CMK (cell line): Measurements from ENCODE around the gene DOCK11.
"Not testable (repeated sequence)": the region's sequence is repeated elsewhere in the genome, so short reads cannot be mapped to it uniquely, and the experiment has no call there.

Experiments
- DNase-seq: peaks from one replicate; pipeline ENCODE4 v3.0.0-alpha.2; 2010; ENCODE audit warnings: low read depth

DOCK11 gene

DNA sequence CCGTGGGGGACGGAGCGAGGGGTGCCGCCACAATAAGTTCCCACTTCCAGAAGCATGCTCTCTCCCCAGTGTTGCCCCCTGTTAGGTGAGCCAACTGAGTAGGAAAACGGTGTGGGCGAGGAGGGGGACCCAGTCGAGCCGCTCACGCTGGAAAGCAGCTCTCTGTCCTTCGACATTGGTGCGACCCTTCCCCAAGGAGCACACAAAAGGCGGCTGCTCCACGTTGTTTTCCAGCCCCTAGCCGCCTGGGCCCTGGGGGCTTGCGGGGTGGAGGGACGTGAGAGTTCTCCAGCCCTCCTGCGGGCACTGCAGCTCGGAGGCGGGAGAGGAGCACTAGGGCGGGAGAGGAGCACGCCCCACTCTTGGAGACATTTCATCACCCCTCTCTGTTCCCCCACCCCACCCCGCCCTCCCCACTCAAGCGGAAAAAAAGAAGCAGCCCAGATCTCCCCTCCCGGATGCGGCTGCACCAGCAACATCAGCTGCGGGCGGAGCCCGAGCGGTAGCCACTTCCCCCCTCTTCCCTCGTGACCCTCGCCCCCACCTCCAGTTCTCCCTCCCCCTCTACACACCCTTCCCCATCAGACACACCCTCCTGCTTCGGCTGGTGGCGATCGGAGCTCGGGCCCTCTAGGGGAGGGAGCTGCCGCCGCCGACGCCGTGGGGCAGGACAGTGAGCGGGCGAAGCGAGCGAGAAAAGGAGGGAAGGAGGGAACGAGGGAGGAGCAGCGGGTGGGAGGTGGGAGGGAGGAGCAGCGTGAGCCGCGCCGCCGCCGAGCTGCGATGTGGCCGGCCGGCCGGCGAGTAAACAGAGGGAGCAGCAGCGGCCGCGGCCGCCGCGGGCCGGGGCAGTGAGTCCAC, at the start of gene DOCK11:
DOCK11 (plus strand) TSS at position 755 of the 861 bp plus-strand sequence. CDS start 157 bp downstream, outside the sequence.
- peak; percentile 80 for DNase-seq

DNA sequence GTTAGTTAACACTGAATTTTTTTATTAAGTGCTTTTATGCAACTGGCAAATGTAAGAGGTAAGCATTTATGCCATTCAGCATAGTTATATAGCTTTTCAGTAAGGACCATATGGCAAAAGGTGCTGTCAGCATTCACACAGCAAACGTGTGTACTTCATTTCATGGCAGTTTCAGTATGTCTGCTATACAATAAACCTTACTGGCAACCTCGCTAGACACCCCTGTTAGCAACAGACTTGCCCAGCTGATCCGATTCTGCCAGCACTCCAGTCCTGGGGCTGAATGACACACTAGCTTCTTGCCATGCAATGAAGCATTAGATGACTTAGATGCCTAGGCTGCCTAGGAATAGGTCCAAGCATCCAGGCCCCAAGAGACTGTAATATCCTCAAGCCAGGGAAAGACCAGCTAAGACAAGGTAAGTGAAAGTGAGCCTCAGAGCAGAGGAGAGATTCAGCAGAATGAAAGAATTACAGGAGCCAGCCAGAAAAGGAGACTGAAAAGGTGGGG, 47.3 kb upstream of the DOCK11 start:
- DNase-seq = no peak

DNA sequence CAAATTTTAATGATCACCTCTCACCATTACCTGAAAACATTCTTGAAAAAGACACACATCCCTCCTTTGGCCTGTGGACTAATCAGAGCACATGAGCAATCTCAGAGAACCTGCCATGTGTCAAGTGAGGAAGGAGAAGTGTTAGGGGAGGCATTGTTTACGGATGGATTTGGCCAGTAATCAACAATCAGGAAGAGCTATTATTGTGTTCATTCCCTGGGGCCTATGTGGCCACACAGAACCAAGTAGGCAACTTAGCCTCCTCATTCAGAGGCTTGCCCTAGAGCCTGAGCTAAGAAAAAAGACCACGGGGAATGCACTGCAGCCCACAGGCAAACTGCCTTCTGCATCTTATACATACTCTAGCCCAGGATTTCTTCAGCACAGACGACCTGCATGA, 40.6 kb upstream of the DOCK11 start:
- no peak for DNase-seq

DNA sequence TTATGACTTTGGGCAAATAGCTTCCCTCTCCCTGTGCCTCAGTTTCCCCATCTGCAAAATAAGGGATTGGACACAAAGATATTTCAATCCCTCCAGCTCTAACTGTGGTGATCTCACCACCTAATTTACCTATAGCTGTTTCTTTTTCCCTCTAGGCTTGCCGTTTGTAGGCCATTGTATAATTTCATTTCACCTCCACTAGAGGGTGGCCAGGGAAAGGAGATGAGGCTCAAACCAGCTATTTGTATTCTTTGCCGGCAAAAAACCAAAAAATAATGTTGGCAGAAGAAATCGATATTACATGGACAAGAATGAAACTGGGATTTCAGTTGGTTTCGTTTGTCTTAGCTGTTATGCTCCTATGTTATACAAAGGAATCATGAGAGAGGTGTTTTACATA, 36.1 kb upstream of the DOCK11 start:
- DNase-seq = no peak

DNA sequence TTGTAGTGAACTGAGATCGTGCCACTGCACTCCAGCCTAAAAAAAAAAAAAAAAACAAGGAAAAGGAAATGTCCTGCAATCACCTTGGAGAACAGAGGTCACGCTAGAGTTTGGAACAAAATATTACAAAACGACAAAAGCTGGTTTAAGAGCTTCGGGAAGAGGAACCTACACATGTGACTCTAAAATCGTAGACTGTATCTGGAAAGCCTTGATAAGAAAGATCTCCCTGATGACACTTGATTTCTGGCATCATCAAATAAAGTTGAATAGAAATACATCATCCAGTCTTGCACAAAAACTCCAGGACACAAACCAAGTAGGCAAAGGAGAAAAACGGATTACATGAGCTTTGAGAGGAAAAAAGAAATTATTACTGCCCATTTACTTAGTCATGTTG, 31.1 kb upstream of the DOCK11 start:
- DNase-seq = no peak

DNA sequence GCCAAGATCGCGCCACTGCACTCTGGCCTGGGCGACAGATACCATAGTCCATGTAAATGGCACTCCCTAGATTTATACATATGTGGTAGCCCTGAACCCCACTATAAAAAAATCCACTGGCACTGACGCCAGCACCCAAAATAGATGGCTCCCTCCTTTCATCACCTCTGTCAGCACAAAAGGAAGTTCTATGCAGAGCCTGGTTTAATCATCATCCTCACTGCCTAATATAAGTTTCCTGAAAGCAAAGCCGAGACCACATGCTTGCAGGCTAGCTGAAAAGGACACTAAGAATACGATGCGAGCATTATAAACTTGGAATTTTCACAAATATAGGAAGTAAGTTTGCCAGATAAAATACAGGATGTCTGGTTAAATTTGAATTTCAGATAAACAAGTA, 27.5 kb upstream of the DOCK11 start:
- DNase-seq = no peak

DNA sequence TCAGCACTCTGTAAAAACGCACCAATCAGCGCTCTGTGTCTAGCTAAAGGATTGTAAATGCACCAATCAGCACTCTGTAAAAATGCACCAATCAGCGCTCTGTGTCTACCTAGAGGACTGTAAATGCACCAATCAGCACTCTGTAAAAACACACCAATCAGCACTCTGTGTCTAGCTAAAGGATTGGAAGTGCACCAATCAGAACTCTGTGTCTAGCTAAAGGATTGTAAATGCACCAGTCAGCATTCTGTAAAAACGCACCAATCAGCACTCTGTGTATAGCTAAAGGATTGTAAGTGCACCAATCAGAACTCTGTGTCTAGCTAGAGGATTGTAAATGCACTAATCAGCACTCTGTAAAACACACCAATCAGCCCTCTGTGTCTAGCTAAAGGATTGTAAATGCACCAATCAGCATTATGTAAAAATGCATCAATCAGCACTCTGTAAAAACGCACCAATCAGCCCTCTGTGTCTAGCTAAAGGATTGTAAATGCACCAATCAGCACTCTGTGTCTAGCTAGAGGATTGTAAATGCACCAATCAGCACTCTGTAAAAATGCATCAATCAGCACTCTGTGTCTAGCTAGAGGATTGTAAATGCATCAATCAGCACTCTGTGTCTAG, 24.8 kb upstream of the DOCK11 start:
- DNase-seq = not testable (repeated sequence)

DNA sequence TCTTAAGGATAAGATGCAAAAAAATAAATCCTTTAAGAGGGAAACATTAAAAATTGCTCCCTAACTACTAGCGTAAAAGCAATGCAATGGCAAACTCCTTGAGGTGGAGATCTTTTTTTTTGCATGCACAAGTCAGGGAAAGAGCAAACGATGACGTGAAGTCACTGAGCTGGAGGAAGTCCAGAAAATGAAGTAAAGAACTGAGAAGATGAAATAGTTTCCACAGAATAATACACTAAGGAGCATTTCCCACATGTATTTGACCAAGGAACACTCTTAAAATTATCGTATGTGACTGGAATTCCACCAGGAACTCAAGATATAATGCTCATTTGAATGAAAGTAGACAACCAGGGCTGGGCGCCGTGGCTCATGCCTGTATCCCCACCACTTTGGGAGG, 21.0 kb upstream of the DOCK11 start:
- DNase-seq = no peak

DNA sequence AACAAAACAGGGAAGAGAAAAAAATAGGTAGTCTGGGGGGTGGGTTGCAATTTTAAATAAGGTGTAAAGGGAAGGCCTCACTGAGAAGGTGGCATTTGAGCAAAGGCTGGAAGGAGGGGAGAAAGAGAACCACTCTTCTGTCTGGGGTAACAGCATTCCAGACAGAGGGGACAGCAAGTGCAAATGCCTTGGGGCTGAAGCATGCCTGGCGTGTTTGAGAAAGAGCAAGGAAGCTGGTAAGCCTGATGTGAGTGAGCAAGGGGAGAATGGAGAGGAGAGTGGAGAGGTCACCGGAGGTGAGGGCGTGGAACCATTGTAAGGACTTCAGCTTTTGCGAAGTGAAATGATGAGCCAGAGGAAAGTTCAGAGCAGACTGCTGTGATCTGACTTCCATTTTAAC, 19.7 kb upstream of the DOCK11 start:
- DNase-seq = no peak

DNA sequence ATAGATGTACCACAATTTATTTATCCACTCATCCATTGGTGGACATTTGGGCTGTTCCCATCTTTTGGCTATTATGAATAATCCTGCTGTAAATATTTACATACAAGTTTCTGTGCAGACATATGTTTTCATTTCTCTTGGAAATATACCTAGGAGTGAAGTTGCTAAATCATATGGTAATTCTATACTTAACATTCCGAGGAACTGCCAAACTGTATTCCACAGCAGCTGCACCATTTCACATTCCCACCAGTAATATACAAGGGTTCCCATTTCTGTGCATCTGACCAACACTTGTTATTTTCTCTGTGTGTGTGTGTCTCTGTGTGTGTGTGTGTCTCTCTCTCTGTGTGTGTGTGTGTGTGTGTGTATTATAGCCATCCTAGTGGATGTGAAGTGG, 15.4 kb upstream of the DOCK11 start:
- no peak for DNase-seq

DNA sequence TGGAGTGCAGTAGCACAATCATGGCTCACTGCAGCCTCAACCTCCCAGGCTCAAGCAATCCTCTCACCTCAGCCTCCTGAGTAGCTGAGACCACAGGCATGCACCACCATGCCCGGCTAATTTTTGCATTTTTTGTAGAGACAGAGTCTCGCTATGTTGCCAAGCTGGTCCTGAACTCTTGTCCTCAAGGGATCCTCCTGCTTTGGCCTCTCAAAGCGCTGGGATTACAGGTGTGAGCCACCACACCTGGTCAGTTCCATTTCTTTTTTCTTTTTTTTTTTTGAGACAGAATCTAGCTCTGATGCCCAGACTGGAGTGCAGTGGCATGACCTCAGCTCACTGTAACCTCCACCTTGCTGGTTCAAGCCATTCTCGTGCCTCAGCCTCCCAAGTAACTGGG, 13.2 kb upstream of the DOCK11 start:
- DNase-seq = not testable (repeated sequence)

DNA sequence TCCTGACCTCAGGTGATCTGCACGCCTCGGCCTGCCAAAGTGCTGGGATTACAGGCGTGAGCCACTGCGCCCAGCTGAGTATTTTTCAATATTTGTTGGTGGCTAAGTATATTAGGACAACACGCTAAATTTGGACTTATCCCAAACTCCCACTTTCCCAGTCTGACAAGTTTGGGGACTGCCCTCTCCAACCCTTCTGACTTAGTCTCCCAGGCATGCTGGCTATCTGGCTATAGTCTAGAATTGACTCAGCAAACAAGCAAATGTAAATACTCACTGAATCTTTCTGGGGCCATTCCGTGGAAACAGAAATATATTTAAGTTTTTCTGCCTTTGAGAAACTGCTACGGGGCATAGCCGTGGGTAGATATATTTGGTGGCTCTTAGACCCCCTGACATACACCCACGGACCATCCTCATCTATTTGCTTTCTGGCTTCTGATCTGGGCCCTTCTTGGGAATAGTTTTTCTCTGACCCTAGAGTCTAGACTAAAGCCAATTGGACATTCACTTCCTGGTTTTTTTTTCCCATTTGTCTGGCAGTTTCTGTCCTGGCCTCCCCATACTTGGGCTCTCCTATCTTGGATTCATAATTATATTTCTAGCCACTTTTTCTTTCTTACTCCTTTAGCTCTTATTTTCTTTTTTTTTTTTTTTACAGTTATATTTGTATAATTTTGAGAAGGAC, 11.3 kb upstream of the DOCK11 start:
- no peak for DNase-seq

DNA sequence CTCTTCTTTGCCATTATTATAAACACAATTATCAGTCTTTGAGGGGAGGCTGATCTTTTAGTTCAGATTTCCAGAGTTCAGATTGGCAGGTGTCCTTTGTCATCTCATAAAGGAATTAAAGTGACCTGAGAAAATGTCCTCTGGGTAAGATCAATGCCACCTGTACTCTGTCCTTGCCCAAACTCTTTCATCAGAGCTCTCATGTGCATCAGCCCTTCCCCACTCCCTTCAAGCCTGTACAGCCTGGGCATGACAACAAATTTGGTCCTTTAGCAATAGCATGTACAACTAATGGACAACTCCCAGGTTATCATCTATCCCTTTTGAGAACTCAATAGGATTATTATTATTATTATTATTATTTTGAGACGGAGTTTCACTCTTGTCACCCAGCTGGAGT, 8.9 kb upstream of the DOCK11 start:
- DNase-seq = not testable (repeated sequence)

DNA sequence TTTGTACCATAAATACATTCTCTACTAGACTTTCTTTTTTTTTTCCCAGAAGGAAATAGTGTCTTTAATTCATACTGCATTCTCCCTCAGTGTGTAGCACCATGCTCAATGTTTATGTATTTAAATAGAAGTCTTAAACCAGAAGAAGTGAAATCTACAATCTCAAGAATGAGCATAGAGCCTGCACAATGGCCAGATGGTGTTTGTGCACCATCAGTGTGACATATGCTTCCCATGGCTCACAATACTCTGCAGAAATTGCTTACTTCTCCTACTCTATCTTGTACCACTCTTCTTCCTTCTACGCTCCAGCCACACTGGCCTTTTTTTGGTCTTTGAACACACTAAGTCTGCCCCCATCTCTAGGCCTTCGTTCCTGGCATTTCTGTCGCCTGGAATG, 2.6 kb upstream of the DOCK11 start:
- DNase-seq = no peak

DNA sequence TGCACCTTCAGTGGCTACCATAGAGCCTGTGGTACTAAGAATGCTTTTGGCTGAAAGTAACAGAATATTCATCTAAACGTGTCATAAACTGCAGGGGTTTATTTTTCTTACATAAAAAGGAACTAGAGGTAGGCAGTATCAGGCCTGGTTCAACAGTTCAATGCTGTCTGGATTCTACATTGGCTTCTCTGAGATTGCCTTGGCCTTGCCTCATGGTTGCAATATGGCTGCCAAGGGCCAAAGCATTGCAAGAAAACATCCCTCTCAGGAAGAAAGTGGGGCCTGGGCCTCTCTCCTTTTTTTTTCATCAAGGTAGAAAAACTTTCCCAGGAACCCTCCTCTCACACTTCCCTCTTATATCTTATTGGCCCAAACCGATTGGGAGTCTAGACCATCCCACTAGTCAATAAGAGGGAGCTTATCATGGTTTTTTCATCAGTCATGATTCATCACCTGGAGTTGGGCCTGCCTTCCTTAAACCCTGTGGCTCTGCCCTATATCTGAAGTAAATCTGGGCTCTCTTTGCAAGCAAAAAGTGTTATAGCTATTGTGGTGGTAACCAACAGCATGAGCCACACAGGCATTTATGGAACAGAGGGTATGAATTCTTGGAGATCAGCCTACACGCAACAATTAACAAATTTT, 1.8 kb upstream of the DOCK11 start:
- no peak for DNase-seq

DNA sequence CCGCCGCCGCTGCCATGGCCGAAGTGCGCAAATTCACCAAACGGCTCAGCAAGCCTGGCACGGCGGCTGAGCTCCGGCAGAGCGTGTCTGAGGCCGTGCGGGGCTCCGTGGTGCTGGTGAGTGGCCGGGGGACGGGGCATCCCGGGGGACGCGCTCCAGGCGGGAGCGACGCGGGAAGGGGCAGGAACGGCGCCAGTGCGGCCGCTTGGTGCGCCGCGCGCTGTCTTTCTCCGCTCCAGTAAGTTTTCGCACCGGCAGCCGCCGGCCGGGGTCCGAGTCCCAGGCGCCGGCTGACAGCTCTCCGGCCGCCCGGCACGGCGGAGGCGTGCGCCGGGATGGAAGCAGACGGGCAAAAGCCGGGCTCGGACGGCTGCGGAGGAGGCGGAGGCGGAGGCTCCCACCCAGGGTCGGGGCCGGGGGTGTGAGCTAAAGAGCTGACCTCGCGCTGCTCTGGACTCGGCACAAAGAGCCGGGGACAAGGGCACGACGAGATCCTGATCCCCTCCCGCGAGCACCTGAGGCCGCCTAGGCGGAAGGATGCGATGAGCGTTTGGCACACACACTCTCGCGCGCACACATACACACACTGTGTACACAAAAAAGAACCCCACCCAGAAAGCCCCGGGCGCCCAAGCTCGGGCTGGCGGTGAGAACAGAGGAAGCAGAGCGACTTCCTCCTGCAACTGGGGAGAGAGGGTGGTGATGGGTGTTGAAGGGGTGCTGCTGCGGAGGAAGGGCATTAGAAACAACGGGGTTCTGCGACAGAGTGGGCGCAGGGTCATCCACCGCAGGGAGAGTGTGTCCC, 545 bp downstream of the DOCK11 start:
- DNase-seq = no peak

DNA sequence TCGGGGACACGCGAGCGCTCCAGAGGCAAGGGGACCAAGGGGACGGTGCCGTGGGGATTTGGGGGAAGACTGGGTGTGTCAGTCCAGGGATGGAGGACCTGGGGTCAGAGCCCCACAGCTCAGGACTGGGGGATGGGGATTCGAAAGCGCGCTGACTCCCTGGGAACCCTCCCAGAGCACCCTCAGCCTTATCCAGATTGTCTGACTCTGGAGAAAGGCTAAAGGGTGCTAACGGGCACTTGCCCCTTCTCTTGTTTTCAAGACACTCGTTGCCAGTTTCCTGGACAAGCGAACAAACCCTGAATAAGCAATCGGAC, 1.1 kb downstream of the DOCK11 start:
- DNase-seq = no peak

DNA sequence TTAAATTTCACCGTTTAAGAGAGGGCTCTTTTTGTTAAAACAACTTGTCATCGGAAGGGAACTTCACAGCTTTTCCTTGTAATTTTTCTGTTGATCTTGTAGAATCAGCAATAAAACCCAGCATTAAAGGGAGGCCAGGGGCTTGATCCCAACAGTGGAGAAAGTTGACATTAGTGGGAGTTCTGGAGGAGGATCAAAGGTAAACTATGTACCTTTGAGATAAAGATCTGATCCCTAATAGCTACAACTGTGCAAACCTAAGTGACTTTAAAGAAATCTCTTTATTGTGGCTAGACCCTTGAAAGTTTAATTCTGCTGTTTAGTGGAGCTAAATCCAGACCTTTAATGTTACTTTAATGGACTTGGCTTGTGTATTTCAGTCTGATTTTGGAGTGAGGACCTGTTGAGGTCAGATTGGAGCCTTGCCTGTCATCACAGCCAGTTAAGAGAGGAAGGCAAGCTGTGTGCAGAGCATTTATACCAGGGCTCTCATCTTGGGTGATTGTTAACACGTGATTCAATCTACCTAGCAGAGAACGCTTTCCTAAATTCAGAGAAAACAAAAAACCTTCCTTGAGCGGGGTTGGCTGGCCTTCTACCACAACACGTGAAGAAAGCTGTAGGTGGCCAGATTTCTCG, 1.7 kb downstream of the DOCK11 start:
- DNase-seq = no peak

DNA sequence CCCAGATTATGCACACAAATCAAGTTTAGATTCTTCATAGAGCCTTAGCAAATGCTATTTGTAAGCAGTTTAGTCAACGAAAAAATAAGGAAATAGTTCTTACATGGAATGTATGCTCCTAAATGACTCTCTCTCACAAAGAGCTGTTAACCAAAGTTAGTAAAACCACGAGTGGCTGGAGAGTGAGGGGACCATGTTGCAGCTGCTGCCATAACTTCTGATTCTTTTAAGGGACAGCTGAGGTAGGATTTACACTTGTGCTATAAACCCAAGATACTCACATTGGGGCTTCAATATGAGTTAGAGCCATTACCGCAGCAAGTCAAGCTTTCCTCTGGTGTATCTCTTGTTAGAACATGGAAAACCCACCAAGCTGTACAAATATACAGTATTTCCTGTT, 2.7 kb downstream of the DOCK11 start:
- no peak for DNase-seq

DNA sequence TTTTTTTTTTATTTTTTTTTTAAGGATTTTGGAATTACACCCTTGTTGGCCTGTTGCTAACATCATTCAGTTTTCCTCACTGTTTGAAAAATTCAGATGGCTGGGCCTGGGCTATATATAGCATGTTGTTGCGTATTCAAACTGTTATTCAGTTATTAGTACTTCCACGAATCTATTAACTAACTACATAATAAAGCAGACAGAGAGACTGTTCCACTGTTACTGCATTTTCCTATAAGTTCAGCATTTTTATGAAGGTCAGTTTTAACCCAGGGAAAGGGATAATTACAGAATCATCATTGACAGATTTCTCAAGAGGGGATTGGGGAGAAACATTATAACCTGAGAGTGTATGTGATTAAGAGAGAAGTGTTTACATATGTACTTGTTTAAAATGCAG, 3.1 kb downstream of the DOCK11 start:
- no peak for DNase-seq

DNA sequence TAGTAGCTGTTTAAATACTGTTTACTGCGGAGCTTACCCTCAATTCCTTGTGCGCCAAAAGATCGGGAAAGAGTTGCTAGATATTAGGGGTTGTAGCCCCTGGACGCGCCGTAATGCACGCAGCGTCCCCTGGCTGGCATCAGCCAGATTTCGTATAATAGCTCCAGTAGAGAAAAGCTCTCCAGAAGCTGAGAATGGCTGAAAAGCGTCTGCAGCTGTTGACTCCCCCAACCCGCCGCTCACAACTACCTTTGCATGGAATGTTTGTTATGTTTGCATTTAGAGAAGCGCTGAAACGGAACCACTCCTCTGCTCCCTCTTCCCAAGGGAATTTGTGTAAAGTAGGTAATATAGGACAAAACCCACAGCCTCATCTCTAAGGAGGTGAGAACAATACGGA, 3.7 kb downstream of the DOCK11 start:
- DNase-seq = no peak
